ENCODE data around the gene AADAC. TPM values are rescaled to one million over a fixed set of nuclear protein-coding genes. Genes with fewer than 3 reads are reported as not detected.
"Not testable (repeated sequence)": the region's sequence is repeated elsewhere in the genome, so short reads cannot be mapped to it uniquely, and the experiment has no call there.

AADAC gene
- not detected in 2 replicates for total RNA-seq (2014; rRNA removed; shearing (Covaris generic))

GRCh38 chr3:151813799-151814198 is at the start of gene AADAC:
TSS of gene AADAC (plus strand) at chr3:151814116. CDS start at chr3:151814163, 47 bp downstream.
- no peak for DNase-seq (ENCODE audit: low read depth)

- not testable (repeated sequence) for DNase-seq (ENCODE audit: low read depth)
Measured at GRCh38 chr3:151764699-151765098, 49.2 kb upstream of the AADAC start.

GRCh38 chr3:151765685-151766084 is 48.2 kb upstream of the AADAC start:
- DNase-seq (ENCODE audit: low read depth), result no peak

- DNase-seq (ENCODE audit: low read depth), result peak; percentile 56
Measured at GRCh38 chr3:151766454-151766853, 47.5 kb upstream of the AADAC start.

GRCh38 chr3:151768393-151768930 is 45.5 kb upstream of the AADAC start:
- no peak for DNase-seq (ENCODE audit: low read depth)

GRCh38 chr3:151769175-151769574 is 44.7 kb upstream of the AADAC start:
- no peak for DNase-seq (ENCODE audit: low read depth)

- peak; percentile 12 for DNase-seq (ENCODE audit: low read depth)
Measured at GRCh38 chr3:151770956-151771355, 43.0 kb upstream of the AADAC start.

GRCh38 chr3:151772825-151773480 is 41.0 kb upstream of the AADAC start:
- no peak for DNase-seq (ENCODE audit: low read depth)

- DNase-seq (ENCODE audit: low read depth), result no peak
Measured at GRCh38 chr3:151774235-151774634, 39.7 kb upstream of the AADAC start.

GRCh38 chr3:151774910-151775309 is 39.0 kb upstream of the AADAC start:
- no peak for DNase-seq (ENCODE audit: low read depth)

- DNase-seq (ENCODE audit: low read depth), result no peak
Measured at GRCh38 chr3:151775314-151776258, 38.3 kb upstream of the AADAC start.

GRCh38 chr3:151776259-151776740 is 37.6 kb upstream of the AADAC start:
- DNase-seq (ENCODE audit: low read depth), result no peak

- DNase-seq (ENCODE audit: low read depth), result no peak
Measured at GRCh38 chr3:151777880-151778279, 36.0 kb upstream of the AADAC start.

- no peak for DNase-seq (ENCODE audit: low read depth)
Measured at GRCh38 chr3:151787626-151788025, 26.3 kb upstream of the AADAC start.

GRCh38 chr3:151788401-151788800 is 25.5 kb upstream of the AADAC start:
- no peak for DNase-seq (ENCODE audit: low read depth)

GRCh38 chr3:151789853-151790463 is 24.0 kb upstream of the AADAC start:
- no peak for DNase-seq (ENCODE audit: low read depth)

GRCh38 chr3:151790763-151791162 is 23.2 kb upstream of the AADAC start:
- DNase-seq (ENCODE audit: low read depth), result not testable (repeated sequence)

GRCh38 chr3:151792411-151792810 is 21.5 kb upstream of the AADAC start:
- no peak for DNase-seq (ENCODE audit: low read depth)

GRCh38 chr3:151793636-151794035 is 20.3 kb upstream of the AADAC start:
- DNase-seq (ENCODE audit: low read depth), result no peak

- DNase-seq (ENCODE audit: low read depth), result no peak
Measured at GRCh38 chr3:151794080-151794479, 19.8 kb upstream of the AADAC start.

GRCh38 chr3:151795276-151795675 is 18.6 kb upstream of the AADAC start:
- peak; percentile 32 for DNase-seq (ENCODE audit: low read depth)

GRCh38 chr3:151796105-151796680 is 17.7 kb upstream of the AADAC start:
- DNase-seq (ENCODE audit: low read depth), result no peak
